Aorta (tissue), 5 donors: Measurements from ENCODE around the gene GNAT2. TPM values are rescaled to one million over a fixed set of nuclear protein-coding genes. Genes with fewer than 3 reads are reported as not detected.
"Not testable (repeated sequence)": the region's sequence is repeated elsewhere in the genome, so short reads cannot be mapped to it uniquely, and the experiment has no call there.

Source experiments
- ATAC-seq: fragments of 200-7000 bp; cut with Tn5 transposase; one replicate; pipeline ENCODE4 v1.9.1; 2022; ENCODE audit warnings: moderate library complexity; ENCODE audit not compliant: low FRiP score
- DNase-seq, 2 donors: peaks; one replicate each; pipeline ENCODE4 v3.0.0-alpha.2; 2020
- H3K27ac ChIP-seq, 2 donors: one replicate each; pipeline ENCODE4 v1.5.1; 2013; ENCODE audit warnings: low read length in 2 of 2, mild to moderate bottlenecking in 2 of 2, moderate library complexity in 2 of 2, control low read depth in 1 of 2, inconsistent platforms in 1 of 2, low read depth in 1 of 2
- H3K27me3 ChIP-seq, 2 donors: one replicate each; pipeline ENCODE4 v1.6.1; 2013; ENCODE audit warnings: control low read depth in 1 of 2, low read length in 1 of 2, mild to moderate bottlenecking in 1 of 2, moderate library complexity in 1 of 2; ENCODE audit not compliant: insufficient read depth in 2 of 2, control insufficient read depth in 1 of 2
- H3K36me3 ChIP-seq, 2 donors: one replicate each; pipeline ENCODE4 v1.6.1; 2013; ENCODE audit warnings: control low read depth in 1 of 2, low read length in 1 of 2, mild to moderate bottlenecking in 1 of 2; ENCODE audit not compliant: insufficient read depth in 2 of 2, control insufficient read depth in 1 of 2
- H3K4me1 ChIP-seq, 2 donors: one replicate each; pipeline ENCODE4 v1.6.1; 2013; ENCODE audit warnings: low read length in 2 of 2, control low read depth in 1 of 2, mild to moderate bottlenecking in 1 of 2, moderate library complexity in 1 of 2; ENCODE audit not compliant: insufficient read depth in 2 of 2, control insufficient read depth in 1 of 2
- H3K4me3 ChIP-seq, 2 donors: one replicate each; pipeline ENCODE4 v1.5.1; 2013; ENCODE audit warnings: low read length in 2 of 2, control low read depth in 1 of 2, mild to moderate bottlenecking in 1 of 2
- H3K9me3 ChIP-seq: one replicate; pipeline ENCODE4 v1.6.1; 2013; ENCODE audit warnings: mild to moderate bottlenecking, low read length; ENCODE audit not compliant: control insufficient read depth
- WGBS, 2 donors: extraction: QIAGEN DNeasy Blood & Tissue Kit; methylation state at CpG; one replicate each; pipeline ENCODE4 v1.1.7; 2013; 5-methylcytosine and 5-hydroxymethylcytosine counted together
- intact Hi-C, 2 donors: fragments of 100-400 bp; cut with DNase I; formaldehyde crosslinking; loops; one replicate each; pipeline versions ENCODE4 v1.14.2 to v1.15.0; 2022
- long read RNA-seq, 2 donors: library from polyadenylated mRNA; unstranded; transcript quantifications; one replicate each; pipeline ENCODE4 v2.0.0, GENCODE V29; 2020 to 2021
- polyA plus RNA-seq, 2 donors: library from polyadenylated mRNA; stranded (reverse); fragments of 200-250 nt; gene quantifications; one replicate each; pipeline ENCODE4 v1.2.3, GENCODE V29; 2013
- total RNA-seq, 2 donors: library from RNA; stranded (reverse); fragmentation: NEBNext Ultra II Directional; extraction: Animal tissue kit (Norgen Biotek cat#: 25700); gene quantifications; one replicate each; pipeline ENCODE4 v1.2.1, GENCODE V29; 2021
- donor health status: healthy with polysubstance abuse.
- donor health status: Bipolar disorder and iron deficiency.
- donor health status: DM: no; HTN: no; CAD: no.
- donor health status: DM: no; HTN: no; CAD: no.
- donor health status: DM: yes; HTN: yes; CAD: no.

GNAT2 gene
- not detected for total RNA-seq
- polyA plus RNA-seq = not detected
- long read RNA-seq, donor 1, partial matches to known transcripts = 0 of 12 reads
- long read RNA-seq, donor 1, other reads (novel, unspliced or antisense) = 12 of 12 reads
- long read RNA-seq, donor 2, partial matches to known transcripts = 0 of 5 reads
- long read RNA-seq, donor 2, other reads (novel, unspliced or antisense) = 5 of 5 reads

DNA sequence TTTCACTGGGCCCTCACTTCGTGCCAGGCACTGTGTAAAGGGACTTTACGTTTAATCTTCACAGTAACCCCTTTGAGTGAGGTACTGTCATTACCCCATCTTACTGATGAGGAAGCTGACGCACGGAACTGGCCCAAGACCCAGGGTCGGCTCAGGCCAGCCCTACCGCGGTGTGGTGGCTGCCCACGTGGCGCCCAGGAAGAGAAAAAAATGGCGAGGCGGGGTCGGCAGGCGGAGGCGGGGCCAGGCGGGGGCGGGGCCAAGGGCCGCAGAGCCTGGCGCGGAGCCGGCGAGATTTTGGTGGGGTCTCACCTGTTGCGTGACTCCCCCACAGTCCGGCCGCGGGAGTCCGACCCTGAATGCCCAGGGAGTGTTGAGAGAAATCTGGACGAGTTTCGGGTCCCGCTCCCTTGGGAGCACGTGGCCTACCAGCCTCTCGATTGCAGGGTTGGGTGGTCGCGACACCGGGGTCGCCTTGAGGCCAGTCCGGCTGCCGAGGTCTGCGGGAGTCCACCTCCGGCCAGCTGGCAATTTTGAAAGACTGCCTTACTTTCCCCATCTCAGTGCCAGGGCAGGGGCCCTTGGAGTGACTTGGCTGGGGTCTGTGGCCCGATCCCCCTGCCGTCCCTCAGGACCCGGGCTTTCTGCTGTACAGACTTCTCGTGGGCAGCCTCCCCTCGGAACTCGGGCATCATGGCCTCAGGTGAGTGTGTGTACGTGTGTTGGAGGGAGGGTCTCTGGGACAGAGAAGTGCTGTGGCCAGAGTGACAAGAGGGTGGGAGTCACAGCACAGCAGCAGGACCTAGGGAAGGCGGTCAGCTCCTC is at the start of gene GNAT2, which contains the start of gene AMPD2:
GNAT2 (minus strand) TSS at position 41 of the 825 bp plus-strand sequence. CDS start 6,746 bp downstream, outside the sequence.
AMPD2 (plus strand) TSS at position 262 of the 825 bp plus-strand sequence. CDS start 1,339 bp downstream, outside the sequence.
- Histone ChIP-seq H3K27ac (peak within 1 kb of the TSS in 1 of 2 donors; percentile 68), H3K36me3 (no peaks in the 10 kb centered on the region), H3K4me3 (peak within 1 kb of the TSS; percentile 23 to 53), H3K4me1 (no peaks in the 10 kb centered on the region), H3K9me3 (no peaks in the 10 kb centered on the region), H3K27me3 (no peaks in the 10 kb centered on the region)
- ATAC-seq (peak; percentile 74), DNase-seq (peak; percentile 93 to 94)
- WGBS, 2 donors = 0 to 1% methylated on average over 44 to 47 of the region's 47 CpGs
- intact Hi-C loops = loop anchor here (2.0 kb wide), 1 partner anchor 71 kb away; the partner anchor contains the start of gene GNAI3 (in 2 of the 2)

- WGBS, 2 donors = 2 to 4% methylated on average over 25 to 26 of the region's 26 CpGs
- no peaks in the 10 kb centered on the region for H3K4me1 ChIP-seq
- intact Hi-C loops = no loop called here
- no peaks in the 10 kb centered on the region for H3K9me3 ChIP-seq
- peak overlapping the region; percentile 38 to 69 for H3K4me3 ChIP-seq
- no peak overlapping the region for H3K27ac ChIP-seq
- DNase-seq (peak in 1 of 2 donors; percentile 73), ATAC-seq (peak; percentile 36)
- no peaks in the 10 kb centered on the region for H3K27me3 ChIP-seq
- no peaks in the 10 kb centered on the region for H3K36me3 ChIP-seq
These were observed 48.8 kb upstream of the GNAT2 start for GRCh38 chr1:109668123-109668775.

DNA sequence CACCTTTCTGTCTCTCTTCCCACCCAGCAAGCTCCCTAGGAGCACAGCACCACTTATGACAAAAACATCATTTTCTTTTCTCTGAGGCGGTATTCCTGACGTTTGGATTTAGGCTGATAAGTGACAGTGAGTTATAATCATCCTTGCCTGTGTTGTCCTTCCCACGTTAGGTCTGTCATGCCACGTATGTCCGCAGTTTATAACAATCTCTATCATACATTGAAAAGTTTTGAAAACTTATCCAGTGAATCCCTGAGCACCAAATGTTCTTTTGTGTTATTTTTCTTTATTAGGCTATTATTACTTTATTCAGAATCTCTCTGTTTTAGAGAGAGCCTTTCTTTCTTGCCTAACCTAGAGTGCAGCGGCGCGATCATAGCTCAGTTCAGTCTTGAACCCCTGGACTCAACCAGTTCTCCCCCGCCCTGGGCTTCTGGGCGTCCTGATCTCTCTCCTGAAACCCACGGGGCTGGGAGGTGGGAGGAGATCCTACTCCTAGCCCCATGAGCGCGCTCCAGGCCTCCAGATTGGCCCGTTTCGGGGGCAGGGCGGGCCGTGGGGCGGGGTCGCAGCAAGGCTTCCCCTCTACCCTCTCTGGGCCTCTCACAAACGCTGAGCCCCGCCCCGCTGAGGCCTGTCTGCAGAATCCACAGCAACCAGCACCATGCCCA is 48.2 kb upstream of the GNAT2 start, which contains the start of gene GSTM2:
GSTM2 (plus strand) TSS at position 606 of the 671 bp plus-strand sequence; CDS start at position 665, 59 bp downstream.
- DNase-seq = peak; percentile 96 to 97
- no peaks in the 10 kb centered on the region for H3K9me3 ChIP-seq
- 6% methylated on average over 19 to 22 of the region's 22 CpGs for WGBS, 2 donors
- H3K27ac ChIP-seq = no peak within 1 kb of the TSS
- no peaks in the 10 kb centered on the region for H3K27me3 ChIP-seq
- no peaks in the 10 kb centered on the region for H3K36me3 ChIP-seq
- H3K4me3 ChIP-seq = peak within 1 kb of the TSS; percentile 38 to 69
- intact Hi-C loops = loop anchor here in 1 of 2 donors (1.0 kb wide), 1 partner anchor 11 kb away; the partner anchor contains the start of gene GSTM4
- ATAC-seq = peak; percentile 98
- H3K4me1 ChIP-seq = no peaks in the 10 kb centered on the region

DNA sequence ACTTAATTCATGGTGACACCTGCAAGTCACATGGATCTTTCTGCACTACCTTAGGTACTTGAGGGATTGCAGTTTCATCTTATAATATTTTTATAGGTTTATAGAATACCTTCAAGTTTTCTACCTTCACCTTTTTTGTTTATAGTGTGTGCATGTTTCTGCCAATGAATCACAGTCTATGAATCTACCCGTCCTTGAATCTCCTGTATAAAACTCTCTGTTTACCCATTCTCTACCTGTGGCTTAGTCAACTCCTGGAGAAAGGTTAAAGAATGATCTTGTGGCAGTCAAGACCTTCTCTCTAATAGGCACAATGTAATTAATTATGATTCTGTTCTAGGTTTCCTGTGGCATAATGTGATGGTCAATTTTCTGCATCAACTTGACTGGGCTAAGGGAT is 45.3 kb upstream of the GNAT2 start:
- Histone ChIP-seq H3K4me3 (no peak overlapping the region), H3K27ac (no peak overlapping the region), H3K9me3 (no peaks in the 10 kb centered on the region), H3K36me3 (no peaks in the 10 kb centered on the region), H3K4me1 (no peaks in the 10 kb centered on the region), H3K27me3 (no peaks in the 10 kb centered on the region)
- no peak for DNase-seq
- WGBS, 2 donors = 94 to 100% methylated on average over 1 of the region's 1 CpG
- no peak for ATAC-seq
- intact Hi-C loops = no loop called here

DNA sequence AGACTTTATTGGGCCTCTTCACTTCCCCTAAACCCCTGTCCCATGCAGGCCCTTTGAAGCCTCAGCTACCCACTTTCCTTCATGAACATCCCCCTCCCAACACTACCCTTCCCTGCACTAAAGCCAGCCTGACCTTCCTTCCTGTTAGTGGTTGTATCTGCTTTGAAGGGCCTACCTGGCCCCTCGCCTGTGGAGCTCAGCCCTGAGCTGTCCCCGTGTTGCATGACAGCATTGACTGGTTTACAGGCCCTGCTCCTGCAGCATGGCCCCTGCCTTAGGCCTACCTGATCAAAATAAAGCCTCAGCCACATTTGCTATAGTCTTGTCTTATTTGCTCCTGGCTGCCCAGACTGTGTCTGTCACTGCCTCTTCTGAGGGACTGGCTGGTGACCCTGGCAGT is 42.0 kb upstream of the GNAT2 start:
- ATAC-seq (no peak), DNase-seq (no peak)
- Histone ChIP-seq H3K4me1 (no peaks in the 10 kb centered on the region), H3K27ac (no peak overlapping the region), H3K9me3 (no peaks in the 10 kb centered on the region), H3K27me3 (no peaks in the 10 kb centered on the region), H3K4me3 (no peak overlapping the region), H3K36me3 (no peaks in the 10 kb centered on the region)
- intact Hi-C loops = no loop called here
- 88 to 90% methylated on average over 2 of the region's 2 CpGs for WGBS, 2 donors

DNA sequence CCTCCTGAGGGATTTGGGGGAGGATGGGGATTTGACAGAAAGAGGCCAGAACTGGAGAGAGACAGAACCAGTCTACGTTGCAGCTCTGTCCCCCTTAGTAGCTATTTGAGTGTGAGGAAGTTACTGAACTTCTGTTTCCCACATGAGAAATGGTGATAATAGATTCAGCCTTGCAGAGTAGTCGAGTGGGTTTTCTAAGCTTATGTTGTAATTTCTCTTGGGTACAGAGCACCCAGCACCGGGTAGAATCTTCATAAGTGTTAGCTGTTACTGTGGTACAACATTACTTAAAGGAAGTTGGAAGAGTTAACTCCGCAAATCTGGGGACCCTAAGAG is 41.2 kb upstream of the GNAT2 start:
- H3K27ac ChIP-seq, H3K4me1 ChIP-seq, ATAC-seq, H3K4me3 ChIP-seq, H3K36me3 ChIP-seq, H3K27me3 ChIP-seq, H3K9me3 ChIP-seq, DNase-seq, intact Hi-C loops: not testable (repeated sequence)
- 72 to 83% methylated on average over 3 of the region's 4 CpGs for WGBS, 2 donors

DNA sequence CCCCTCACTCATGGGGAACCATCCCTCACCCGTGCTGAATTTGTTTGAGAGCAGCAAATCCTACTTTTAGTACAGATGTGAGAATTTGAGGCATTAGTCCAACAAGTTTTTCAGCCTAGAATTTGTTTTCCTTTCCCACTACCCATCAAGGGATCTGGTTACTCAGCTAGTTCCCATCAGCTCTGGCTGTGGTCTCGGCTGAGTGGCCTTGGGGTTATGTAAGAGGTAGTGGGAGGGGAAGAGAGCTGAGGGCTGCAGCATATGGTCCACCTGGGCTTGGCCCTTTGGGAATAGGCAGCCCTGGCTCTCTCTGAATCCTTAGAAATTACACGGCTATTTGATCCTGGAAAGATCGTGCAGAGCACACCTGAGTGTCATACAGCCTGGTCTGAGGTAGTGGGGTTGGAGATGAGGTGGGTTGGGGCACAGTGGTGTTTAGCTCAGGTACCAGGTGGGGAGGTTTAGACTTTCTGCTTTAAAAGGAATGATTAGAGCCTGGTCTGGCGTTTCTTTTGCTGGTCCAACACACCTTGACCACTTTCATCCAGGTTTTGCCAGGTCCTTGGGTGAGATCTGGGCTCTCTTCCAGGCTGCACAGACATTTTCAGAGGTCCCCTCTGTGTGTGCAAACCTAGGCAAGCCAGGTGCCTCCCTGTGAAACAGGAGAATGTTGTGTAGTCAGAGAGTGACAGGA is 40.7 kb upstream of the GNAT2 start:
- intact Hi-C loops = no loop called here
- ATAC-seq (no peak), DNase-seq (no peak)
- Histone ChIP-seq H3K4me3 (no peak overlapping the region), H3K4me1 (no peaks in the 10 kb centered on the region), H3K36me3 (no peaks in the 10 kb centered on the region), H3K9me3 (no peaks in the 10 kb centered on the region), H3K27me3 (no peaks in the 10 kb centered on the region), H3K27ac (no peak overlapping the region)
- 79 to 84% methylated on average over 5 of the region's 5 CpGs for WGBS, 2 donors

- intact Hi-C loops = no loop called here
- ATAC-seq = no peak
These were observed 39.7 kb upstream of the GNAT2 start for GRCh38 chr1:109659145-109659544.

More at GRCh38 chr1:109659145-109659544, 39.7 kb upstream of the GNAT2 start:
- no peak overlapping the region for H3K4me3 ChIP-seq
- no peaks in the 10 kb centered on the region for H3K27me3 ChIP-seq
- H3K27ac ChIP-seq = no peak overlapping the region
- H3K36me3 ChIP-seq = no peaks in the 10 kb centered on the region
- DNase-seq = no peak
- WGBS, 2 donors = 41 to 48% methylated on average over 2 of the region's 2 CpGs
- H3K9me3 ChIP-seq = no peaks in the 10 kb centered on the region
- H3K4me1 ChIP-seq = no peaks in the 10 kb centered on the region
